Smooth muscle cell (in vitro differentiated cells): ENCODE results near the gene DLG2. TPM values are rescaled to one million over a fixed set of nuclear protein-coding genes. Genes with fewer than 3 reads are reported as not detected.

Experiments used
- DNase-seq: peaks from one replicate; lab custom pipeline; 2025; ENCODE audit not compliant: unreplicated experiment; lab: John Stamatoyannopoulos, UW
- H2AFZ ChIP-seq: fragments of 200-600 bp; sonication (generic); 2 replicates; pipeline ENCODE4 v1.6.0; 2016; ENCODE audit warnings: antibody characterized with exemption, low read depth, mild to moderate bottlenecking
- H3F3A ChIP-seq: fragments of 200-600 bp; sonication (generic); 2 replicates; pipeline ENCODE4 v1.6.0; 2017; ENCODE audit warnings: antibody characterized with exemption, low read depth
- H3K27ac ChIP-seq: fragments of 200-600 bp; sonication (generic); 2 replicates; pipeline ENCODE4 v1.5.1; 2016; ENCODE audit warnings: low read depth, mild to moderate bottlenecking
- H3K27me3 ChIP-seq: fragments of 200-600 bp; sonication (generic); 2 replicates; pipeline ENCODE4 v1.6.1; 2016; ENCODE audit warnings: low read depth, mild to moderate bottlenecking
- H3K36me3 ChIP-seq: fragments of 200-600 bp; sonication (generic); 2 replicates; pipeline ENCODE4 v1.5.1; 2016; ENCODE audit warnings: low read depth
- H3K4me1 ChIP-seq: fragments of 200-600 bp; sonication (generic); 2 replicates; pipeline ENCODE4 v1.5.1; 2016; ENCODE audit warnings: low read depth
- H3K4me2 ChIP-seq: fragments of 200-600 bp; sonication (generic); 2 replicates; pipeline ENCODE4 v1.6.0; 2016; ENCODE audit warnings: mild to moderate bottlenecking
- H3K4me3 ChIP-seq: fragments of 200-600 bp; sonication (generic); 2 replicates; pipeline ENCODE4 v1.5.1; 2016; ENCODE audit warnings: mild to moderate bottlenecking
- H3K79me2 ChIP-seq: fragments of 200-600 bp; sonication (generic); 2 replicates; pipeline ENCODE4 v1.6.0; 2016; ENCODE audit warnings: low read depth, mild to moderate bottlenecking
- H3K9ac ChIP-seq: fragments of 200-600 bp; sonication (generic); 2 replicates; pipeline ENCODE4 v1.6.0; 2016; ENCODE audit warnings: low read depth
- H3K9me3 ChIP-seq: fragments of 200-600 bp; sonication (generic); replicated peaks from 2 replicates; pipeline ENCODE4 v1.5.1; 2016; ENCODE audit warnings: low read depth
- H4K20me1 ChIP-seq: fragments of 200-600 bp; sonication (generic); 2 replicates; pipeline ENCODE4 v1.6.0; 2016; ENCODE audit warnings: low read depth
- CTCF ChIP-seq: fragments of 200-600 bp; sonication (generic); IDR thresholded peaks from 2 replicates; pipeline ENCODE4 v1.5.1; 2017; ENCODE audit warnings: borderline replicate concordance, mild to moderate bottlenecking, antibody characterized with exemption; ENCODE audit not compliant: insufficient read depth, poor library complexity, severe bottlenecking
- WGBS: methylation state at CpG from one replicate; pipeline ENCODE4 v1.1.7; 2016; ENCODE audit warnings: low lambda C conversion rate; 5-methylcytosine and 5-hydroxymethylcytosine counted together
- polyA plus RNA-seq: library from polyadenylated mRNA; unstranded; fragments of >200 nt; fragmentation: Nextera tagmentation; extraction: Ambion mirVana; gene quantifications from 2 replicates; pipeline ENCODE4 v1.2.1, GENCODE V29; 2016
- total RNA-seq: library from RNA; depleted of rRNA; stranded (reverse); fragments of >200 nt; gene quantifications from 2 replicates; pipeline ENCODE4 v1.2.3, GENCODE V29; 2014

The DLG2 gene
- total and polyA plus RNA-seq, 2 experiments from 2014 or later, result 0.74 to 1.1 TPM

DNA sequence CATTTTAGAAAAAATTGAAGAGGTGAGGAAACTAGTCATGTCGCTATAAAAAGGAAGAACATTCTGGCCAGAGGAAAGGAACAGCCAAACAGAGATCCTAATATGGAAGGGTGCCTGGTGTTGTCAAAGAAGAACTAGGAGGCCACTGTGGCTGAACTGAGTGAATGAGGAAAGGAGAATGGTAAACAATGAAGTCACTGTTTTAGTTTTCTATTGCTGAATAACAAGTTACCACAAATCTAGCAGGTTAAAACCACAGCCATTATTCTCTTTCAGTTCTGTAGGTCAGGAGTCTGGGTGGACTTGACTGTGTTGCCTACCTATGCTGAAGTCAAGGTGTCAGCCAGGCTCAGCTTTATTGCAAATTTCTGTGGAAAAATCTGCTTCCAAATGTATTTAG lies 1791.7 kb downstream of the DLG2 start:
- no peak for TF ChIP-seq CTCF
- no peak overlapping the region for H3K4me2 ChIP-seq
- no peaks in the 10 kb centered on the region for H3K27me3 ChIP-seq
- no peak overlapping the region for H3K27ac ChIP-seq
- no peaks in the 10 kb centered on the region for H4K20me1 ChIP-seq
- H3K79me2 ChIP-seq, result no peaks in the 10 kb centered on the region
- DNase-seq, result no peak
- no peaks in the 10 kb centered on the region for H3K36me3 ChIP-seq
- H3K4me1 ChIP-seq, result no peaks in the 10 kb centered on the region
- H2AFZ ChIP-seq, result no peak overlapping the region
- no peak overlapping the region for H3K4me3 ChIP-seq
- no peaks in the 10 kb centered on the region for H3K9me3 ChIP-seq
- H3K9ac ChIP-seq, result no peak overlapping the region
- WGBS, result 43% methylated on average over 1 of the region's 1 CpG
- H3F3A ChIP-seq, result no peaks in the 10 kb centered on the region

- no peaks in the 10 kb centered on the region for H3K27me3 ChIP-seq
- no peak for TF ChIP-seq CTCF
- H3K79me2 ChIP-seq, result no peaks in the 10 kb centered on the region
- H3K9me3 ChIP-seq, result no peaks in the 10 kb centered on the region
- H3K4me2 ChIP-seq, result no peak overlapping the region
- H3K9ac ChIP-seq, result no peak overlapping the region
- H3K36me3 ChIP-seq, result no peaks in the 10 kb centered on the region
- H4K20me1 ChIP-seq, result no peaks in the 10 kb centered on the region
- H3K4me3 ChIP-seq, result no peak overlapping the region
- H2AFZ ChIP-seq, result no peak overlapping the region
- no peak overlapping the region for H3K27ac ChIP-seq
- no peaks in the 10 kb centered on the region for H3F3A ChIP-seq
- H3K4me1 ChIP-seq, result no peaks in the 10 kb centered on the region
- no peak for DNase-seq
Observed at GRCh38 chr11:83831929-83832328, 1795.2 kb downstream of the DLG2 start.

DNA sequence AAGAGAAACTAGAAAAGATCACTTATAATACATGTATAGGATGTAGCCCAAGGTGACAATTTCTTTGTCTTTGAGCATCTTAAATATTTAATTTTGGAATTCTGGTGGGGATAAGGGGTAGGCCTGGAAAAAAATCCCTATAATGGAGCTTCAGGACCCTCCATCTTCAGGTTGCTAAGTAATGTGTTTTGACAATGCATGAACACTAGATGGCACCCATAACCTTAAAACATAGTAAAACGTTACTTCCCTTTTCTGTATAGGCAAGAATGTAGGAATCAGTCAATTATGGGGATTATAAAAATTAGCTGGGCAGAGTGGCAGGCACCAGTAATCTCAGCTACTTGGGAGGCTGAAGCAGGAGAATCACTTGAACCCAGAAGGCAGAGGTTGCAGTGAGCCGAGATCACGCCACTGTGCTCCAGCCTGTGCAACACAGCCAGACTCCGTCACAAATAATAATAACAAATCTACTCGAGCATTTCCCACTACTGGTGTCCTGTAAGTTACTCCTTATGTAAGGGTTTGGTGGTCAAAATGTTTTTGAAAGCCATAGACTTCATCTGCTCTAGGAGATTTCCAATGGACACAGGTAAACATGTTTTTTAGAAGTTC lies 1799.1 kb downstream of the DLG2 start:
- H3K27me3 ChIP-seq, result no peaks in the 10 kb centered on the region
- H2AFZ ChIP-seq, result peak overlapping the region; percentile 75
- peak overlapping the region; percentile 66 for H3K4me2 ChIP-seq
- no peaks in the 10 kb centered on the region for H3K9me3 ChIP-seq
- peak; percentile 61 for TF ChIP-seq CTCF
- no peak overlapping the region for H3K9ac ChIP-seq
- no peaks in the 10 kb centered on the region for H3K4me1 ChIP-seq
- H3F3A ChIP-seq, result no peaks in the 10 kb centered on the region
- WGBS, result 67% methylated on average over 5 of the region's 5 CpGs
- no peaks in the 10 kb centered on the region for H3K36me3 ChIP-seq
- H3K4me3 ChIP-seq, result no peak overlapping the region
- no peak for DNase-seq
- no peaks in the 10 kb centered on the region for H4K20me1 ChIP-seq
- peak overlapping the region; percentile 21 for H3K27ac ChIP-seq
- no peaks in the 10 kb centered on the region for H3K79me2 ChIP-seq

- WGBS, result 48% methylated on average over 3 of the region's 3 CpGs
- H4K20me1 ChIP-seq, result no peaks in the 10 kb centered on the region
- H3K4me1 ChIP-seq, result no peaks in the 10 kb centered on the region
- H3K27me3 ChIP-seq, result no peaks in the 10 kb centered on the region
- H3K27ac ChIP-seq, result peak overlapping the region; percentile 21
- no peaks in the 10 kb centered on the region for H3F3A ChIP-seq
- no peak overlapping the region for H3K9ac ChIP-seq
- no peak for DNase-seq
- no peak for TF ChIP-seq CTCF
- H3K4me2 ChIP-seq, result peak overlapping the region; percentile 66
- H3K36me3 ChIP-seq, result no peaks in the 10 kb centered on the region
- no peak overlapping the region for H2AFZ ChIP-seq
- no peaks in the 10 kb centered on the region for H3K9me3 ChIP-seq
- H3K79me2 ChIP-seq, result no peaks in the 10 kb centered on the region
- no peak overlapping the region for H3K4me3 ChIP-seq
Observed at GRCh38 chr11:83827520-83827919, 1799.6 kb downstream of the DLG2 start.
